ENCODE measurements around the gene C10orf71. TPM values are rescaled to one million over a fixed set of nuclear protein-coding genes. Genes with fewer than 3 reads are reported as not detected.

C10orf71 gene
- total RNA-seq, 1 experiment from 2014 or later: not detected

DNA sequence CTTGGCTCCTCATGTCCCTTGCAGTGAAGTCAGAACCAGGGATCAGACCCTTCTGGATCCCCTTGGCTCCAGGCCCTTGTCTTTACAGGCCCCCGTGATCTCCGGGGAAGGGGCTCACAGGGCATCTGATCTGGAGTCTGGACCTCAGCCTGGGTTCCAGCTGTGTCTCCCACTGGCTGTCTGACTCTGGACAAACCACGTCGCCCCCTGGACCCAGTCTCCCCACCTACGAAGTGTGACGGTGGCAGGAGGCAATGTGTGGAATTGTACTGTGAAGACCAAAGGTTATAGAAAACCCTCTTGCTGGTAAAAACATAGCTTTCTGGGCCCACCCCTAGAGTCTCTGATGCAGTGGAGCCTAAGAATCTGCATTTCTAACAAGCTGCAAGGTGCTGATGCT lies 15.5 kb upstream of the C10orf71 start:
- BruUV-seq (replicated peaks): no TSS peak
- Histone ChIP-seq H3K9me3 (ENCODE audit: control insufficient read depth in 1 of 2, insufficient read depth in 1 of 2, low read depth in 1 of 2, low read length in 2 of 2) (no peaks in the 10 kb centered on the region), H3K9me2 (ENCODE audit: insufficient read depth) (no peaks in the 10 kb centered on the region), H3K27me3 (ENCODE audit: insufficient read depth, low read length) (peaks cover 16% of the 10 kb centered on the region; the same call in 1 of the 2 replicates), H2AFZ (ENCODE audit: low read depth, low read length, poor library complexity, severe bottlenecking) (no peak overlapping the region), H3K36me3 (ENCODE audit: control insufficient read depth in 1 of 2, insufficient read depth in 2 of 2, low read length in 2 of 2) (no peaks in the 10 kb centered on the region), H3K27ac (ENCODE audit: low read depth, low read length) (no peak overlapping the region), H3K4me3 (replicated peaks in 1 of 2; ENCODE audit: low read depth in 1 of 2, low read length in 2 of 2) (no peak overlapping the region), H3K4me1 (ENCODE audit: control insufficient read depth in 1 of 2, insufficient read depth in 2 of 2, low read length in 2 of 2) (no peaks in the 10 kb centered on the region), H4K20me1 (ENCODE audit: insufficient read depth) (no peaks in the 10 kb centered on the region), H3K9ac (ENCODE audit: low read length) (no peak overlapping the region), H3K79me2 (ENCODE audit: insufficient read depth, low read length) (no peaks in the 10 kb centered on the region), H3K4me2 (ENCODE audit: low read length) (no peak overlapping the region)
- ATAC-seq (no peak), DNase-seq (ENCODE audit: low read depth, low spot score) (no peak)
- RAD21 ChIA-PET (ENCODE audit: low non-redundant PET in 1 of 2, low total read pairs in 2 of 2, uncharacterized antibody in 2 of 2, unreplicated experiment in 2 of 2): no interaction called here
- TF ChIP-seq, protein P1, sequence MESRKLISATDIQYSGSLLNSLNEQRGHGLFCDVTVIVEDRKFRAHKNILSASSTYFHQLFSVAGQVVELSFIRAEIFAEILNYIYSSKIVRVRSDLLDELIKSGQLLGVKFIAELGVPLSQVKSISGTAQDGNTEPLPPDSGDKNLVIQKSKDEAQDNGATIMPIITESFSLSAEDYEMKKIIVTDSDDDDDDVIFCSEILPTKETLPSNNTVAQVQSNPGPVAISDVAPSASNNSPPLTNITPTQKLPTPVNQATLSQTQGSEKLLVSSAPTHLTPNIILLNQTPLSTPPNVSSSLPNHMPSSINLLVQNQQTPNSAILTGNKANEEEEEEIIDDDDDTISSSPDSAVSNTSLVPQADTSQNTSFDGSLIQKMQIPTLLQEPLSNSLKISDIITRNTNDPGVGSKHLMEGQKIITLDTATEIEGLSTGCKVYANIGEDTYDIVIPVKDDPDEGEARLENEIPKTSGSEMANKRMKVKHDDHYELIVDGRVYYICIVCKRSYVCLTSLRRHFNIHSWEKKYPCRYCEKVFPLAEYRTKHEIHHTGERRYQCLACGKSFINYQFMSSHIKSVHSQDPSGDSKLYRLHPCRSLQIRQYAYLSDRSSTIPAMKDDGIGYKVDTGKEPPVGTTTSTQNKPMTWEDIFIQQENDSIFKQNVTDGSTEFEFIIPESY (IDR thresholded peaks at IDR 0.05; ENCODE audit: extremely low read depth, insufficient replicate concordance, low read length): no peak
- TF ChIP-seq YY1 (IDR thresholded peaks at IDR 0.05; ENCODE audit: extremely low read depth, insufficient replicate concordance, low read depth, low read length): no peak
- TF ChIP-seq, protein P2, sequence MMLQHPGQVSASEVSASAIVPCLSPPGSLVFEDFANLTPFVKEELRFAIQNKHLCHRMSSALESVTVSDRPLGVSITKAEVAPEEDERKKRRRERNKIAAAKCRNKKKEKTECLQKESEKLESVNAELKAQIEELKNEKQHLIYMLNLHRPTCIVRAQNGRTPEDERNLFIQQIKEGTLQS (IDR thresholded peaks at IDR 0.05): no peak
- TF ChIP-seq SP1 (IDR thresholded peaks at IDR 0.05; ENCODE audit: low read depth): no peak
- TF ChIP-seq POLR2A (IDR thresholded peaks at IDR 0.05; ENCODE audit: borderline replicate concordance, extremely low read depth, insufficient read depth, insufficient read length): no peak
- no peak for TF ChIP-seq RAD21 (IDR thresholded peaks at IDR 0.05; ENCODE audit: low read depth)
- no peak for TF ChIP-seq ELF1 (IDR thresholded peaks at IDR 0.05; ENCODE audit: borderline replicate concordance, low read depth)
- no peak for TF ChIP-seq FOSL1 (IDR thresholded peaks at IDR 0.05; ENCODE audit: low read depth)
- TF ChIP-seq, protein P3, sequence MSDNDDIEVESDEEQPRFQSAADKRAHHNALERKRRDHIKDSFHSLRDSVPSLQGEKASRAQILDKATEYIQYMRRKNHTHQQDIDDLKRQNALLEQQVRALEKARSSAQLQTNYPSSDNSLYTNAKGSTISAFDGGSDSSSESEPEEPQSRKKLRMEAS (IDR thresholded peaks at IDR 0.05): no peak
- intact Hi-C loops (cut with micrococcal nuclease): no loop called here
- POLR2A ChIA-PET: no interaction called here
- CTCF ChIA-PET: no interaction called here

All from HCT116 (cell line).